Neural progenitor cell (in vitro differentiated cells): ENCODE measurements around the gene MARK3.

Experiments
- EZH2 ChIP-seq: fragments of 200-600 bp; sonication (generic); IDR thresholded peaks from 2 replicates; pipeline ENCODE4 v1.6.1; 2017; ENCODE audit warnings: antibody characterized with exemption, mild to moderate bottlenecking, moderate library complexity
- EZH2phosphoT487 ChIP-seq: fragments of 200-600 bp; sonication (generic); IDR thresholded peaks from 2 replicates; pipeline ENCODE4 v1.6.1; 2017; ENCODE audit warnings: antibody characterized with exemption
- TF ChIP-seq, protein P1 (sequence below): fragments of 200-600 bp; sonication (generic); IDR thresholded peaks from 2 replicates; pipeline ENCODE4 v1.5.1; 2017; ENCODE audit warnings: antibody characterized with exemption, mild to moderate bottlenecking

DNA sequence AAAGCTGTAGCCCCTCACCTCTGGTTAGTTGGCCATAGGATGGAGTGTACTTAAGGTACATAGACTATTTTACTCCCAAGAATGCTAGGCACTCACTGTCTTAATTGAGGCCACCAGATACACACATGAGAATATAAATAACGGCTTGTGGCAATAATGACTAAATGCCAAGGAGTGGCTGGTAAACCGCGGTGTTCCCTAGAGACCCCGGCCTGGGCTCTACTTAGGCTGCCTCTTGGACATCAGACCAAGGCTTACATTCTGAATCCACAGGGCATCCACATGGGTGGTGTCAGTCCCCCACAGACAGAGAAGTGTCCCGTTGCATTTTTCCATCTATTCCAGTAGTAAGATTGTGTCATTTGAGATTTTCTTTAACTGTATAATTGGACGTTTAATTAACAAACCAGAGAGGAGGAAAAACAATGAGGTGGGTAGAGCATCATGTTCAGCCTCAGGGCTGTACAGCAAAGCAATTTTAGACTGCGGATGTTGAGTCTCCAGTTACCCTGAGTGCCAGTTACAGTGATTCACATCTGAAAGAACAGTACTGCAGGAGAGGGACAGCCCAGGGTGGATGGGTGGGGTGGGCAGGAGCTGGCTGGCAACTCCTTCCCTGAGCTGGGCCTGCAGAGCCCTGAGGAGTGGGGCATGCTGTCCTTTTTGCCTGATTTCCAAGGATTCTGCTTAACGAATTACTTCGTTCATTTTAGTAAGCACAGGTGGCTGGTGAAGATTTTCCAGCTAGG lies 116.9 kb downstream of the MARK3 start:
- TF ChIP-seq, protein P1, sequence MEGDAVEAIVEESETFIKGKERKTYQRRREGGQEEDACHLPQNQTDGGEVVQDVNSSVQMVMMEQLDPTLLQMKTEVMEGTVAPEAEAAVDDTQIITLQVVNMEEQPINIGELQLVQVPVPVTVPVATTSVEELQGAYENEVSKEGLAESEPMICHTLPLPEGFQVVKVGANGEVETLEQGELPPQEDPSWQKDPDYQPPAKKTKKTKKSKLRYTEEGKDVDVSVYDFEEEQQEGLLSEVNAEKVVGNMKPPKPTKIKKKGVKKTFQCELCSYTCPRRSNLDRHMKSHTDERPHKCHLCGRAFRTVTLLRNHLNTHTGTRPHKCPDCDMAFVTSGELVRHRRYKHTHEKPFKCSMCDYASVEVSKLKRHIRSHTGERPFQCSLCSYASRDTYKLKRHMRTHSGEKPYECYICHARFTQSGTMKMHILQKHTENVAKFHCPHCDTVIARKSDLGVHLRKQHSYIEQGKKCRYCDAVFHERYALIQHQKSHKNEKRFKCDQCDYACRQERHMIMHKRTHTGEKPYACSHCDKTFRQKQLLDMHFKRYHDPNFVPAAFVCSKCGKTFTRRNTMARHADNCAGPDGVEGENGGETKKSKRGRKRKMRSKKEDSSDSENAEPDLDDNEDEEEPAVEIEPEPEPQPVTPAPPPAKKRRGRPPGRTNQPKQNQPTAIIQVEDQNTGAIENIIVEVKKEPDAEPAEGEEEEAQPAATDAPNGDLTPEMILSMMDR = no peak
- TF ChIP-seq EZH2phosphoT487 = no peak
- no peak for TF ChIP-seq EZH2
